Hematopoietic multipotent progenitor cell treated with erythropoietin and hydrocortisone succinate and interleukin-3 and kit ligand, for 17 days (in vitro differentiated cells): ENCODE data around the gene ABCC2.
"Not testable (repeated sequence)": the region's sequence is repeated elsewhere in the genome, so short reads cannot be mapped to it uniquely, and the experiment has no call there.

Source experiments
- DNase-seq: peaks from one replicate; pipeline ENCODE4 v3.0.0-alpha.2; 2015; ENCODE audit warnings: low spot score

ABCC2 gene

GRCh38 chr10:99782447-99783286 lies at the start of gene ABCC2:
TSS of gene ABCC2 (plus strand) at chr10:99782640. CDS start at chr10:99782845, 205 bp downstream.
- no peak for DNase-seq

GRCh38 chr10:99733366-99733765 lies 49.1 kb upstream of the ABCC2 start:
- DNase-seq: no peak

- not testable (repeated sequence) for DNase-seq
Measured at GRCh38 chr10:99734111-99734510, 48.3 kb upstream of the ABCC2 start.

- no peak for DNase-seq
Measured at GRCh38 chr10:99740260-99740659, 42.2 kb upstream of the ABCC2 start.

GRCh38 chr10:99740933-99741559 lies 41.4 kb upstream of the ABCC2 start:
- DNase-seq: no peak

- DNase-seq: no peak
Measured at GRCh38 chr10:99742254-99742653, 40.2 kb upstream of the ABCC2 start.

GRCh38 chr10:99742701-99743100 lies 39.7 kb upstream of the ABCC2 start:
- no peak for DNase-seq

GRCh38 chr10:99743841-99744240 lies 38.6 kb upstream of the ABCC2 start:
- no peak for DNase-seq

- DNase-seq: not testable (repeated sequence)
Measured at GRCh38 chr10:99746166-99746565, 36.3 kb upstream of the ABCC2 start.

GRCh38 chr10:99748823-99749451 lies 33.5 kb upstream of the ABCC2 start:
- no peak for DNase-seq

- DNase-seq: no peak
Measured at GRCh38 chr10:99750641-99751040, 31.8 kb upstream of the ABCC2 start.

GRCh38 chr10:99754670-99755069 lies 27.8 kb upstream of the ABCC2 start:
- DNase-seq: no peak

- DNase-seq: no peak
Measured at GRCh38 chr10:99756159-99756558, 26.3 kb upstream of the ABCC2 start.

- no peak for DNase-seq
Measured at GRCh38 chr10:99758211-99758891, 24.1 kb upstream of the ABCC2 start.

GRCh38 chr10:99760321-99760720 lies 22.1 kb upstream of the ABCC2 start:
- DNase-seq: no peak

- DNase-seq: no peak
Measured at GRCh38 chr10:99761365-99761764, 21.1 kb upstream of the ABCC2 start.

- DNase-seq: no peak
Measured at GRCh38 chr10:99765672-99766301, 16.7 kb upstream of the ABCC2 start.

GRCh38 chr10:99766302-99766681 lies 16.1 kb upstream of the ABCC2 start:
- DNase-seq: no peak

GRCh38 chr10:99767901-99768300 lies 14.5 kb upstream of the ABCC2 start:
- DNase-seq: no peak

- DNase-seq: no peak
Measured at GRCh38 chr10:99768556-99768955, 13.9 kb upstream of the ABCC2 start.

- no peak for DNase-seq
Measured at GRCh38 chr10:99769706-99770105, 12.7 kb upstream of the ABCC2 start.

GRCh38 chr10:99770408-99771045 lies 11.9 kb upstream of the ABCC2 start:
- no peak for DNase-seq
